Ectodermal cell (in vitro differentiated cells): Measurements from ENCODE around the gene RBMS3.

ENCODE experiments used
- H3K27ac ChIP-seq: 2 replicates; pipeline ENCODE4 v1.7.0; 2013; ENCODE audit warnings: mild to moderate bottlenecking, low read depth, low read length; ENCODE audit not compliant: insufficient read depth, poor library complexity, severe bottlenecking
- H3K27me3 ChIP-seq: 2 replicates; pipeline ENCODE4 v1.7.0; 2013; ENCODE audit warnings: mild to moderate bottlenecking, low read length; ENCODE audit not compliant: insufficient read depth, control insufficient read depth, poor library complexity, severe bottlenecking
- H3K36me3 ChIP-seq: one replicate; pipeline ENCODE4 v1.7.0; 2013; ENCODE audit warnings: low read length; ENCODE audit not compliant: control insufficient read depth, insufficient read depth
- H3K4me1 ChIP-seq: one replicate; pipeline ENCODE4 v1.7.0; 2013; ENCODE audit warnings: low read length; ENCODE audit not compliant: control insufficient read depth, insufficient read depth
- H3K4me3 ChIP-seq: 2 replicates; pipeline ENCODE4 v1.7.0; 2013; ENCODE audit warnings: low read depth, low read length, control low read depth; ENCODE audit not compliant: insufficient read depth
- H3K9me3 ChIP-seq: 2 replicates; pipeline ENCODE4 v1.7.0; 2013; ENCODE audit warnings: mild to moderate bottlenecking, low read length, moderate library complexity; ENCODE audit not compliant: control insufficient read depth
- WGBS, 2 experiments: methylation state at CpG; one replicate each; pipeline ENCODE4 v1.1.7; 2013; ENCODE audit warnings: missing lambda C conversion rate in 2 of 2; 5-methylcytosine and 5-hydroxymethylcytosine counted together

Gene RBMS3

DNA sequence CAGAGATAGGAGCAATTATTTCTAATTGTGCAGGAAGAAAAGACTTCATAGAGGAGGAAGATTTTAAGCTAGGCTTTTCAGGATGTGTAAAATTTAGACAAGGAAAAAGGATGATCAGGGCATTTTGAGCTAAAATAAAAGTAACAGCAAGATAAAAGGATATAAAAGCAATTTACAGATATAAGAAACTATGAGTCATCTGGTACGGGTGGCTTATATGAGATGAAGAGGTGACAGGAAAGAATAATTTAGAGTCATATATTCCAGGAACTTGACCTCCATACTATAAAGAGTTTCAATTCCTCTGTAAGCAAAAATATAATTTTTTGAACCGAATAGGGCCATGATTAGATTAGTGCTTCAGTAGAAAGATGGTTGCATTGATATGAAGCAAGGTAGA lies 273.7 kb downstream of the RBMS3 start:
- H3K27me3 ChIP-seq, result no peaks in the 10 kb centered on the region

DNA sequence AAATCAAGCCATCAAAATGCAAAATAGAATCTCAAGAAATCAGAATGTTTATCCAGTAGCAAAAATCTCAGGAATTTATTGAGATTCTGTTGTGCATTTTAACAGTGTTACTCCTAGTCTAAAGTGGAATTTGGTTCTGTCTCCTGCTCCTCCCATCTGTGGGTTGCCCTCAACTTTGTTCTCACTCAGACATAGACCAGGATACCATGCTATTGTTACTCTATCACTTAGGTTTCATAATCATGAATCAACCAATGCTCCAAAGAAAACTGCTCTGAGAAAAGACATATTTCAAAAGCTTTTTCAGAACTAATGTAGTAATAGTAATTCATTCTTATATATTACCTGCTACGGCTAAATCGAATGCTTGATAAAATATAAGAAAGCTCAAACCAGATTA lies 274.7 kb downstream of the RBMS3 start:
- no peaks in the 10 kb centered on the region for H3K4me1 ChIP-seq
- WGBS, 2 experiments, result no CpG with 5 or more reads among the region's 2 CpGs
- no peaks in the 10 kb centered on the region for H3K9me3 ChIP-seq
- no peaks in the 10 kb centered on the region for H3K27me3 ChIP-seq
- no peak overlapping the region for H3K4me3 ChIP-seq
- no peak overlapping the region for H3K27ac ChIP-seq
- H3K36me3 ChIP-seq, result no peaks in the 10 kb centered on the region

More for the DNA sequence above, 273.7 kb downstream of the RBMS3 start:
- Histone ChIP-seq H3K4me3 (no peak overlapping the region), H3K4me1 (no peaks in the 10 kb centered on the region), H3K9me3 (no peaks in the 10 kb centered on the region), H3K27ac (no peak overlapping the region), H3K36me3 (no peaks in the 10 kb centered on the region)
- 71 to 100% methylated on average over 1 of the region's 2 CpGs for WGBS, 2 experiments

DNA sequence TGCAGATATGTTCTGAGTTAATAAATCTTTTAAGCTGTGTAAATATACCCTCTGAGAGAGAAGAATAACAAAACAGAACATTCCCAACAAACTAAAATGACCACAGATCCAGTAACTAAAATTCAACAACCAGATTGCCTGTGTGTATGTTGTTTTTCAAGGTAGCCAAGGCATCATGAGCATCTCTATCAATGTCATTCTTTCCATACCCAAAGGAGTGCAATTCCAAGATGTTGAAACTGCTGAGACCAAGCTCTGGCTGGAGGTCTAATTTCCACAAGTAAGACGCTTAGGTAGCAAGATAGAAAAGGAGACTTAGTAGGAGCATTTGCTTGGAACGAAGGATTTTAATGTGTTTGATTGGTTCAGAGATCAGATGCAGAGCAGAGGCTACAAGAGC lies 276.3 kb downstream of the RBMS3 start:
- 85 to 90% methylated on average over 2 of the region's 2 CpGs for WGBS, 2 experiments
- Histone ChIP-seq H3K27ac (no peak overlapping the region), H3K27me3 (no peaks in the 10 kb centered on the region), H3K4me3 (no peak overlapping the region), H3K36me3 (no peaks in the 10 kb centered on the region), H3K9me3 (no peaks in the 10 kb centered on the region), H3K4me1 (no peaks in the 10 kb centered on the region)

DNA sequence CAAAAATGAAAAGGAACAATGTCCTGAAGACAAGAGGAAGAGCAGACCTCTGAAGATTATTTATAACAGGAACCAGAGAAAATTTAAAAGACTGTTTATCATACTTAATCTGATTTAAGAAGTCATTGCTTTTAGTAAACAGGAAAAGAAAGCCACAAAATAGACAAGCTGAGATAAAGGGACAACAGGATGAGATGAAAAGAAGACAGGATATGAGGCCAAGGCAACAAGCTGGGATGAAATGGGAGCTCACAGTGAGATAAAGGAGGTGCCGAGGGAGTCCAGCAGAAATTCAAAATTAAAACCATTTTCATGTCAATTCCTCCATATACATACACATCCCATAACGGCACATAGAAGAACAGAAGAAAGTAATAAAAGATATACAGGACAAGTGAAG lies 277.0 kb downstream of the RBMS3 start:
- H3K4me1 ChIP-seq, result no peaks in the 10 kb centered on the region
- H3K36me3 ChIP-seq, result no peaks in the 10 kb centered on the region
- no peak overlapping the region for H3K4me3 ChIP-seq
- no peaks in the 10 kb centered on the region for H3K27me3 ChIP-seq
- H3K9me3 ChIP-seq, result no peaks in the 10 kb centered on the region
- 83% methylated on average over 1 of the region's 2 CpGs; no CpG with 5 or more reads in 1 of the 2 experiments for WGBS, 2 experiments
- H3K27ac ChIP-seq, result no peak overlapping the region

DNA sequence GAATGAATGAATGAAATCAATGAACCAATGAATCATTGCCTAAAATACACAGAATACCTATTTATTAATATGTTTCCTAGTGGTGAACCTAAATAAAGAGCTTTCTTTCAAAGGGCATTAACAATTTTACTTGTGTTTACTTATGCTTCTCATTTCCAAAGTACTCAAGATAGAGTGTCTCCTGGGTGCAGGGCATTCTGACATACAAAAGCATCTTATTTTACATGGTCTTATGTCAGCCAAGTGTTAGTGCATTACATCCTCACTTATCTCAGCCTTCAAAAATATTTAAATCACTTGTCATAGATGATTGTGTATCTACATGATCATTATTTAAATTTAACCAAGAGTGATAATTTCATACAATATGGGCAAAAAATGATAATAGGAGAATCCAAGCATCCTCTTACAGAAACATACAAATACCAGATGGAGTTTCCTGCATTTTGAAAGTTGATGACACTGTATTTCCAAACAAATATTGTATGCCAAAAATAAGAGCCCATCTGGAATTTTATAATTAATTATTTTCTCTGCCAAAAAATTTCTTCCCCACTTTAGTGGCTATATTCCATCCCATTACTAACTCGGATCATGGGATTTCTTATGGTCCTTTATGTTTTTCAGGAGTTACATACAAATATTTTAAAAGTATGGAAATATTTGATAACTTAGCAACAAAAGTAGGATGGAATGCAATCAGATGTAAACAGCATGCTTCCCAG lies 279.0 kb downstream of the RBMS3 start:
- no peaks in the 10 kb centered on the region for H3K36me3 ChIP-seq
- H3K9me3 ChIP-seq, result no peaks in the 10 kb centered on the region
- no peak overlapping the region for H3K27ac ChIP-seq
- no peaks in the 10 kb centered on the region for H3K27me3 ChIP-seq
- H3K4me3 ChIP-seq, result no peak overlapping the region
- WGBS, 2 experiments, result no CpG with 5 or more reads among the region's 1 CpG
- H3K4me1 ChIP-seq, result no peaks in the 10 kb centered on the region

DNA sequence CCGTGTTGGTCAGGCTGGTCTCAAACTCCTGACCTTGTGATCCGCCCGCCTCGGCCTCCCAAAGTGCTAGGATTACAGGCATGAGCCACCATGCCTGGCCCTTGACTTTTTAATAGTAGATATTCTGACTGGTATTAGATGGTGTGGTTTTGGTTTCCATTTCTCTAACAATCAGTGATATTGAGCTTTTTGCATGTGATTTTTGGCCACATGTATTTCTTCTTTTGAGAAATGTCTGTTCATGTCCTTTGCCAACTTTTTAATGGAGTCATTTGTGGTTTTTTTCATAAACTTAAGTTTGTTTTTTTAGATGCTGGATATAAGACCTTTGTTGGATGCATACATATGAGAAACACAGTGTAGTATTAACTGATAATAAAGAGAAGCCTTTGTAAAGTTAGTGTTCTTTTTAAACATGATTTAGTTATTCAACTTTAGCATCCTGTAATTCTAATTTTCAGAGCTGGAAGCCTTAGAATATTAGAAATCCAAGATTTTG lies 280.8 kb downstream of the RBMS3 start:
- no peaks in the 10 kb centered on the region for H3K9me3 ChIP-seq
- no peaks in the 10 kb centered on the region for H3K27me3 ChIP-seq
- no peak overlapping the region for H3K4me3 ChIP-seq
- no peaks in the 10 kb centered on the region for H3K36me3 ChIP-seq
- 89 to 93% methylated on average over 4 of the region's 4 CpGs for WGBS, 2 experiments
- H3K4me1 ChIP-seq, result no peaks in the 10 kb centered on the region
- no peak overlapping the region for H3K27ac ChIP-seq

DNA sequence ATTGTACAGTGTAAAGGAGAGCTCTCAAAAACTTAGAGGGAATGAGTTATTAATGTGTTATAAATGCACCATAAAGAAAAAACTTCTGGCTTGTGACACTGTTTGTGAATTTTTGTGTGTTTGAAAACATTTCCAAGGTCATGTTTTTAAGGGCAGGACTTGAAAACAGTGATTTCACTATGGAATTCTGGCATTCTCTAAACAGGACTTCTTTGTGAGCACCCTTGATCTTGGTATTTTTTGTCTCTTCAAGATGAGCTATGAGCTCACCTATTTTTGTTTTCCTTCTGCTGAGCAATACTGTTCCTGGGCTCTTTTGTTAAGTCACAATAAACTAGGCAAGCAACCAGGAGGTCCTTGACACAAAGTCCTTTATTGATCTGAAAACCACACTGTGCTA lies 284.4 kb downstream of the RBMS3 start:
- Histone ChIP-seq H3K4me1 (no peaks in the 10 kb centered on the region), H3K9me3 (no peaks in the 10 kb centered on the region), H3K36me3 (no peaks in the 10 kb centered on the region), H3K27ac (no peak overlapping the region), H3K27me3 (no peaks in the 10 kb centered on the region), H3K4me3 (no peak overlapping the region)

DNA sequence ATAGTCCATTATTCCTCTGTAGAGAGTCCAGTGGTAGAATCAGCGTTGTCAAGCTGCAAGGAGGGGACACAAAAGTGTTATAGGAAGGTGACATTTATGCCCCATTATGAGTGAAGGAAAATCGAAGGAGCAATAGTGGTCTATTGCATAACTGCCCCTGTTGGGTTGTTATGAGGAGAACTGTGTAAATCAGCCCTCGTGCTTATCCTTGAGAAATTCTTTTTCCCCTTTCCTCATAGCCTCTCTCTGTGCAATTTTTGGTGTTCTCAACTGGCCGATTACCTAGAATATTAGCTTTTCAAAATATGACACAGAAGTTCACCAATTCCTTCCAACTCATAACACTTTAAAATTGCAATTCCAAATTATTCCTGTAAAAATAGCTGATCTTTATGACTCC lies 286.6 kb downstream of the RBMS3 start:
- H3K4me3 ChIP-seq, result no peak overlapping the region
- H3K36me3 ChIP-seq, result no peaks in the 10 kb centered on the region
- H3K27ac ChIP-seq, result no peak overlapping the region
- no peaks in the 10 kb centered on the region for H3K27me3 ChIP-seq
- no peaks in the 10 kb centered on the region for H3K9me3 ChIP-seq
- H3K4me1 ChIP-seq, result no peaks in the 10 kb centered on the region
- WGBS, 2 experiments, result 78 to 80% methylated on average over 4 of the region's 4 CpGs

DNA sequence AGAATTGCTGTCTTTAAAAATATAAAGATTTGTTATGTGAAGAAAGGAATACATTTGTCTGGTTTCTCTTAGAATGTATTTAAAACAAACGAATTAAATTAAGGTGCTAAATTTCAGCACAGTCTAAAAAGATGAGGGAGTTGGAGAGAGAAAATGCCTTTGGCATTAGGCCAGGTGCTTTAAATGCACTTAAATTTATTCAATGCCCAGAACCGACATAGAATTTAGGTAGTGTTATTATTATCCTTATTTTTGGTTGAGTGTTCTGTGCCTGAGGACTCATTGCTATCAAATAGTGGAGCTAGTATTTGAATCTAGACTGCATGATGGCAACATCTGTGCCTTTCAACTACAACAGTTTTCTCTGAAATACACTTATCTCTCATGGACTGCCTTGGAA lies 287.5 kb downstream of the RBMS3 start:
- Histone ChIP-seq H3K4me1 (no peaks in the 10 kb centered on the region), H3K4me3 (no peak overlapping the region), H3K36me3 (no peaks in the 10 kb centered on the region), H3K27ac (no peak overlapping the region), H3K9me3 (no peaks in the 10 kb centered on the region), H3K27me3 (no peaks in the 10 kb centered on the region)
- 94 to 98% methylated on average over 2 of the region's 2 CpGs for WGBS, 2 experiments

DNA sequence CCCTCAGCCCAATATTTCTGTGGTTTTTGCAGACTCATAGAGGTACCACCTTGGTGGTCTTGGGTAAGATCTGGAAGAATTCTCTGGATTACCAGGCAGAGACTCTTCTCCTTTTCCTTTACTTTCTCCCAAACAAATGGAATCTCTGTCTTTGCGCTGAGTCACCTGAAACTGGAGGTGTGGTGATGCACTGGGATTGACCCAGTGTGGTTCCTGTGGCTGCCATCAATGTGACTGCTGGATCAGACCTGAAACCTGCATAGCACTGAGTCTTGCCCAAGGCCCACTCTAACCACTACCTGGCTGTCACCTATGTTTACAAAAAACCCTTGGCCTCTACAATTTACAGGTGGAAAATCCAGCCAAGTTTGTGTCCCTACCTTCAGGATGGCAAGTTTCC lies 295.3 kb downstream of the RBMS3 start:
- Histone ChIP-seq H3K27me3 (no peaks in the 10 kb centered on the region), H3K4me3 (no peak overlapping the region), H3K9me3 (no peaks in the 10 kb centered on the region), H3K4me1 (no peaks in the 10 kb centered on the region), H3K27ac (no peak overlapping the region), H3K36me3 (no peaks in the 10 kb centered on the region)
- 90 to 100% methylated on average over 1 of the region's 1 CpG for WGBS, 2 experiments

DNA sequence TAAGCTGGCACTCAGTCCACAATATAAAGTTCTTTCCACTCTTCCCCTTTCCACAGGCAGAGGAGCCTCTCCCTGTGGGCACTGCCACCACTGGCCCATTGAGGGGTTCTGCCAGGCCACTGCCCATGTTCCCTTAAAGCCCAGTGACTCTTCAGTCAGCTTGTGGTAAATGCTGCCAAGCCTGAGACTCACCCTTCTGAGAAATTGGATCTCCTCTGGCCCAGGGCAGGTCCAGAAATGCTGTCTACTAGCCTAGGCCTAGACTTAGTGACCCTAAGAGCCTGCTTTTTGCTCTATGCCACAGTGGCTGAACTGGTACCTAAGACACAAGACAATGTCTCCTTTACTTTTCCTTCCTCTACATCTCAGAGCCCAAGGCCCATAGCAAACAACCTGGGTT lies 295.8 kb downstream of the RBMS3 start:
- H3K36me3 ChIP-seq, result no peaks in the 10 kb centered on the region
- no peaks in the 10 kb centered on the region for H3K27me3 ChIP-seq
- no peaks in the 10 kb centered on the region for H3K9me3 ChIP-seq
- H3K4me3 ChIP-seq, result no peak overlapping the region
- H3K4me1 ChIP-seq, result no peaks in the 10 kb centered on the region
- H3K27ac ChIP-seq, result no peak overlapping the region
